Renal cortical epithelial cell (primary cell): Measurements from ENCODE around the gene LAT. TPM values are rescaled to one million over a fixed set of nuclear protein-coding genes. Genes with fewer than 3 reads are reported as not detected.

Source experiments
- DNase-seq: peaks from one replicate; pipeline ENCODE4 v3.0.0-alpha.2; 2011; ENCODE audit warnings: low read depth
- total RNA-seq: library from RNA; depleted of rRNA; stranded (reverse); fragments of >200 nt; gene quantifications from 2 replicates; pipeline ENCODE4 v1.2.3, GENCODE V29; 2014

The LAT gene
- total RNA-seq, 1 donor from 2014 or later, result 0.30 TPM

- DNase-seq, result peak; percentile 55
Observed at GRCh38 chr16:29007730-29008593, 23.1 kb downstream of the LAT start.

GRCh38 chr16:29009050-29009837, 24.4 kb downstream of the LAT start:
- DNase-seq, result no peak

- DNase-seq, result no peak
Observed at GRCh38 chr16:29009838-29010166, 24.9 kb downstream of the LAT start.

GRCh38 chr16:29011112-29011511, 26.3 kb downstream of the LAT start:
- no peak for DNase-seq

GRCh38 chr16:29011851-29012250, 27.0 kb downstream of the LAT start:
- DNase-seq, result no peak

- no peak for DNase-seq
Observed at GRCh38 chr16:29012913-29013553, 28.2 kb downstream of the LAT start.

- DNase-seq, result no peak
Observed at GRCh38 chr16:29014561-29015069, 29.8 kb downstream of the LAT start.

- no peak for DNase-seq
Observed at GRCh38 chr16:29022196-29022595, 37.3 kb downstream of the LAT start.

- peak; percentile 51 for DNase-seq
Observed at GRCh38 chr16:29023279-29024277, 38.7 kb downstream of the LAT start.

- DNase-seq, result no peak
Observed at GRCh38 chr16:29024278-29024677, 39.4 kb downstream of the LAT start.

- no peak for DNase-seq
Observed at GRCh38 chr16:29025218-29025617, 40.4 kb downstream of the LAT start.

- no peak for DNase-seq
Observed at GRCh38 chr16:29025735-29026134, 40.9 kb downstream of the LAT start.

GRCh38 chr16:29028457-29029167, 43.8 kb downstream of the LAT start:
- no peak for DNase-seq

- DNase-seq, result peak; percentile 97
Observed at GRCh38 chr16:29029168-29029994, 44.5 kb downstream of the LAT start.

GRCh38 chr16:29030086-29030840, 45.4 kb downstream of the LAT start:
- no peak for DNase-seq
